Thyroid gland (tissue), 4 donors: ENCODE data around the gene VSIG10.

ENCODE experiments used
- CTCF ChIP-seq, 6 experiments: fragments of 200-600 bp in 3 of 6; fragments of 450-650 bp in 3 of 6; sonication (generic) in 3 of 6; IDR thresholded peaks; one replicate each; pipeline ENCODE4 v1.5.1; 2016 to 2019; ENCODE audit warnings: antibody characterized with exemption in 6 of 6, mild to moderate bottlenecking in 2 of 6, inconsistent platforms in 1 of 6, moderate library complexity in 1 of 6
- POLR2A ChIP-seq, 2 donors: fragments of 450-650 bp; IDR thresholded peaks; one replicate each; pipeline ENCODE4 v1.6.1; 2017; ENCODE audit warnings: antibody characterized with exemption in 2 of 2, mild to moderate bottlenecking in 2 of 2, moderate library complexity in 1 of 2

- TF ChIP-seq CTCF (IDR thresholded peaks at IDR 0.05), result no peak
- no peak for TF ChIP-seq POLR2A (IDR thresholded peaks at IDR 0.05)
Observed at GRCh38 chr12:118073768-118074167, 30.0 kb downstream of the VSIG10 start.
